IPS-20b (cell line): ENCODE results near the gene EOLA1.

Experiments
- H3K27ac ChIP-seq: one replicate; pipeline ENCODE4 v1.5.1; 2013; ENCODE audit warnings: low read length
- H3K27me3 ChIP-seq: 2 replicates; pipeline ENCODE4 v1.6.1; 2013; ENCODE audit warnings: mild to moderate bottlenecking, low read length, inconsistent platforms; ENCODE audit not compliant: insufficient read depth
- H3K36me3 ChIP-seq: 2 replicates; pipeline ENCODE4 v1.6.1; 2013; ENCODE audit warnings: low read depth, mild to moderate bottlenecking, inconsistent platforms, low read length, moderate library complexity; ENCODE audit not compliant: insufficient read depth
- H3K4me1 ChIP-seq: 2 replicates; pipeline ENCODE4 v1.6.1; 2013; ENCODE audit warnings: mild to moderate bottlenecking, control low read depth, inconsistent platforms, low read length, moderate library complexity; ENCODE audit not compliant: insufficient read depth
- H3K4me3 ChIP-seq: 2 replicates; pipeline ENCODE4 v1.5.1; 2013; ENCODE audit warnings: mild to moderate bottlenecking, low read length, inconsistent platforms
- H3K9ac ChIP-seq: 2 replicates; pipeline ENCODE4 v1.6.1; 2013; ENCODE audit warnings: low read depth, mild to moderate bottlenecking, inconsistent platforms, low read length, moderate library complexity
- H3K9me3 ChIP-seq: 2 replicates; pipeline ENCODE4 v1.6.1; 2013; ENCODE audit warnings: mild to moderate bottlenecking, low read depth, low read length, inconsistent platforms; ENCODE audit not compliant: insufficient read depth

The EOLA1 gene

GRCh38 chrX:149504226-149504914, 36.4 kb upstream of the EOLA1 start:
- peaks cover 4% of the 10 kb centered on the region for H3K4me1 ChIP-seq
- no peak overlapping the region for H3K27ac ChIP-seq

GRCh38 chrX:149504915-149505651, 35.7 kb upstream of the EOLA1 start, which contains the start of gene IDS:
Gene IDS (minus strand): TSS chrX:149505306. CDS start chrX:149505137, 169 bp downstream.
- H3K27ac ChIP-seq = no peak within 1 kb of the TSS
- H3K4me1 ChIP-seq = peaks cover 7% of the 10 kb centered on the region
- no peaks in the 10 kb centered on the region for H3K9me3 ChIP-seq
- H3K9ac ChIP-seq = peak within 1 kb of the TSS; percentile 42; the same call in 1 of the 2 replicates
- H3K36me3 ChIP-seq = peaks cover 12% of the 10 kb centered on the region
- H3K4me3 ChIP-seq = peak within 1 kb of the TSS; percentile 59
- no peaks in the 10 kb centered on the region for H3K27me3 ChIP-seq

More at GRCh38 chrX:149504226-149504914, 36.4 kb upstream of the EOLA1 start:
- peak overlapping the region; percentile 42; the same call in 1 of the 2 replicates for H3K9ac ChIP-seq
- peaks cover 16% of the 10 kb centered on the region for H3K36me3 ChIP-seq
- H3K9me3 ChIP-seq = no peaks in the 10 kb centered on the region
- H3K4me3 ChIP-seq = peak overlapping the region; percentile 59
- no peaks in the 10 kb centered on the region for H3K27me3 ChIP-seq

GRCh38 chrX:149505671-149506070, 35.1 kb upstream of the EOLA1 start:
- peaks cover 8% of the 10 kb centered on the region for H3K36me3 ChIP-seq
- no peak overlapping the region for H3K9ac ChIP-seq
- peak overlapping the region; percentile 51; the same call in 1 of the 2 replicates for H3K4me3 ChIP-seq
- H3K27me3 ChIP-seq = no peaks in the 10 kb centered on the region
- H3K27ac ChIP-seq = no peak overlapping the region
- H3K9me3 ChIP-seq = no peaks in the 10 kb centered on the region
- peaks cover 9% of the 10 kb centered on the region for H3K4me1 ChIP-seq

- H3K9me3 ChIP-seq = no peaks in the 10 kb centered on the region
- peaks cover 9% of the 10 kb centered on the region for H3K4me1 ChIP-seq
- H3K27me3 ChIP-seq = no peaks in the 10 kb centered on the region
- H3K9ac ChIP-seq = no peak overlapping the region
- no peak overlapping the region for H3K27ac ChIP-seq
- peaks cover 6% of the 10 kb centered on the region; the same call in 1 of the 2 replicates for H3K36me3 ChIP-seq
- H3K4me3 ChIP-seq = no peak overlapping the region
Observed at GRCh38 chrX:149506349-149506748, 34.5 kb upstream of the EOLA1 start.

GRCh38 chrX:149508467-149508866, 32.3 kb upstream of the EOLA1 start:
- H3K4me1 ChIP-seq = peaks cover 9% of the 10 kb centered on the region
- no peaks in the 10 kb centered on the region for H3K27me3 ChIP-seq
- no peak overlapping the region for H3K27ac ChIP-seq
- no peaks in the 10 kb centered on the region for H3K36me3 ChIP-seq
- no peak overlapping the region for H3K9ac ChIP-seq
- H3K4me3 ChIP-seq = no peak overlapping the region
- no peaks in the 10 kb centered on the region for H3K9me3 ChIP-seq

GRCh38 chrX:149510386-149510785, 30.4 kb upstream of the EOLA1 start:
- Histone ChIP-seq H3K9ac (no peak overlapping the region), H3K27me3 (no peaks in the 10 kb centered on the region), H3K36me3 (no peaks in the 10 kb centered on the region), H3K4me3 (no peak overlapping the region), H3K4me1 (peaks cover 9% of the 10 kb centered on the region), H3K27ac (no peak overlapping the region), H3K9me3 (no peaks in the 10 kb centered on the region)

- H3K27me3 ChIP-seq = no peaks in the 10 kb centered on the region
- no peak overlapping the region for H3K4me3 ChIP-seq
- no peak overlapping the region for H3K9ac ChIP-seq
- no peak overlapping the region for H3K27ac ChIP-seq
- peaks cover 4% of the 10 kb centered on the region for H3K4me1 ChIP-seq
- H3K36me3 ChIP-seq = no peaks in the 10 kb centered on the region
- H3K9me3 ChIP-seq = no peaks in the 10 kb centered on the region
Observed at GRCh38 chrX:149511081-149511480, 29.7 kb upstream of the EOLA1 start.

GRCh38 chrX:149512225-149512885, 28.5 kb upstream of the EOLA1 start:
- H3K4me1 ChIP-seq = peaks cover 4% of the 10 kb centered on the region
- H3K4me3 ChIP-seq = no peak overlapping the region
- no peaks in the 10 kb centered on the region for H3K36me3 ChIP-seq
- no peaks in the 10 kb centered on the region for H3K9me3 ChIP-seq
- H3K27me3 ChIP-seq = no peaks in the 10 kb centered on the region
- H3K9ac ChIP-seq = no peak overlapping the region
- no peak overlapping the region for H3K27ac ChIP-seq

GRCh38 chrX:149513825-149514428, 26.9 kb upstream of the EOLA1 start:
- Histone ChIP-seq H3K27me3 (no peaks in the 10 kb centered on the region), H3K36me3 (no peaks in the 10 kb centered on the region), H3K4me1 (peaks cover 4% of the 10 kb centered on the region), H3K27ac (no peak overlapping the region), H3K9me3 (no peaks in the 10 kb centered on the region), H3K9ac (no peak overlapping the region), H3K4me3 (no peak overlapping the region)

GRCh38 chrX:149515954-149516602, 24.7 kb upstream of the EOLA1 start:
- no peaks in the 10 kb centered on the region for H3K27me3 ChIP-seq
- no peak overlapping the region for H3K27ac ChIP-seq
- no peaks in the 10 kb centered on the region for H3K9me3 ChIP-seq
- H3K9ac ChIP-seq = no peak overlapping the region
- H3K4me1 ChIP-seq = no peaks in the 10 kb centered on the region
- no peaks in the 10 kb centered on the region for H3K36me3 ChIP-seq
- H3K4me3 ChIP-seq = no peak overlapping the region

GRCh38 chrX:149516604-149517003, 24.2 kb upstream of the EOLA1 start:
- Histone ChIP-seq H3K4me3 (no peak overlapping the region), H3K27me3 (no peaks in the 10 kb centered on the region), H3K36me3 (no peaks in the 10 kb centered on the region), H3K4me1 (no peaks in the 10 kb centered on the region), H3K9me3 (no peaks in the 10 kb centered on the region), H3K9ac (no peak overlapping the region), H3K27ac (no peak overlapping the region)
